OCI-LY1 (cell line): ENCODE results near the gene CREB5.

ENCODE experiments used
- CTCF ChIP-seq: fragments of 200-600 bp; sonication (generic), shearing (Covaris generic); IDR thresholded peaks from 2 replicates; pipeline ENCODE4 v1.5.1; 2017; ENCODE audit warnings: mild to moderate bottlenecking, antibody characterized with exemption, low read length, moderate library complexity, mixed read lengths
- EZH2 ChIP-seq: fragments of 200-600 bp; sonication (generic), shearing (Covaris generic); IDR thresholded peaks from 2 replicates; pipeline ENCODE4 v1.8.0; 2017; ENCODE audit warnings: borderline replicate concordance, mixed run types, mild to moderate bottlenecking, antibody characterized with exemption, low read length, moderate library complexity, mixed read lengths

GRCh38 chr7:28623105-28623730, 210.9 kb downstream of the CREB5 start:
- no peak for TF ChIP-seq CTCF
- TF ChIP-seq EZH2, result no peak
